Stimulated activated CD8-positive, alpha-beta memory T cell treated with anti-CD3 and anti-CD28 coated beads, Interleukin-12 subunit alpha, Interleukin-12 subunit beta, amount 100 ng/mL, for 24 hours (primary cell): ENCODE results near the gene WDR47.

Experiments
- DNase-seq: peaks from one replicate; pipeline ENCODE4 v3.0.0-alpha.2; 2020; ENCODE audit errors: extremely low read depth

WDR47 gene

DNA sequence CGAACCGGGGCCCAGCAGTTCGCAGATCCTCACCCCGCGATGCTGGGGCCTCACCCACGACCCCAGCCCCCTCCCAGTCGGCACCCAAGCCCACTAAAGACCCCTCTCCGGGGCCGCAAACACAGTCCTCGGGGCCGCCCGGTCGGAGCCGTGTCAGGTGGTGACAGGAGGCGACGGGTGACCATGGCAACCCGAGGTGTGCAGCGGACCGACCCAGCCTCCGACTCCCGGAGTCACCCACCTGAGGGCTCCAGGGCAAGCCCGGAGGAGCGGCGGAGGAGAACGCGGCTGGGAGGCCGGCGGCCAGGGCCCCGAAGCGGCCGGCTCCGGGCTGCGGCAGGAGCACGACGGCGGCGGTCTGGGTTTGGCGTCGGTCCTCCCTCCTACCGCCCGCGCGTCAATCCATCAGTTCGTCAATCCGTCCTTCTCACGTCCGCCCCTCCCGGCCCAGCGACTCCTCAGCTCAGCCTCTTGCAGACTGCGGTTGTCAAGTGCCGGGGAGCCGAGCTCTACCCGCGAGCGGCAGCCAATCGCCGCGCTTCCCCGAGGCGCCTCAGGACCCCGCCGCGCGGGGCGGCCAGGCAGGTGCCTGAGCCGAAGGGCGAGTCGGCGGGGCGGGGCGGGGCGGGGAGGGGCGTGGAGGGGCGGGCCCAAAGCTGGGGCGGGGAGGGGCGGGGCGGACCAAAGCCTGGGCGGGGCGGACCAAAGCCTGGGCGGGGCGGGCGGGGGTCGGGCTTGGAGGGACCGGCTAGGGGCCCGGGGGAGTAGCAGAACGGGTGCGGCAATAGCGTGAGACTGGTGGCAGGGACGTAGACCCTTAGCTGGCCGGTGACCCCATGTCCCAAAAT is at the start of gene WDR47:
WDR47 (minus strand) TSS at position 482 of the 848 bp plus-strand sequence. CDS start 18,590 bp downstream, outside the sequence.
- DNase-seq, result peak; percentile 86

DNA sequence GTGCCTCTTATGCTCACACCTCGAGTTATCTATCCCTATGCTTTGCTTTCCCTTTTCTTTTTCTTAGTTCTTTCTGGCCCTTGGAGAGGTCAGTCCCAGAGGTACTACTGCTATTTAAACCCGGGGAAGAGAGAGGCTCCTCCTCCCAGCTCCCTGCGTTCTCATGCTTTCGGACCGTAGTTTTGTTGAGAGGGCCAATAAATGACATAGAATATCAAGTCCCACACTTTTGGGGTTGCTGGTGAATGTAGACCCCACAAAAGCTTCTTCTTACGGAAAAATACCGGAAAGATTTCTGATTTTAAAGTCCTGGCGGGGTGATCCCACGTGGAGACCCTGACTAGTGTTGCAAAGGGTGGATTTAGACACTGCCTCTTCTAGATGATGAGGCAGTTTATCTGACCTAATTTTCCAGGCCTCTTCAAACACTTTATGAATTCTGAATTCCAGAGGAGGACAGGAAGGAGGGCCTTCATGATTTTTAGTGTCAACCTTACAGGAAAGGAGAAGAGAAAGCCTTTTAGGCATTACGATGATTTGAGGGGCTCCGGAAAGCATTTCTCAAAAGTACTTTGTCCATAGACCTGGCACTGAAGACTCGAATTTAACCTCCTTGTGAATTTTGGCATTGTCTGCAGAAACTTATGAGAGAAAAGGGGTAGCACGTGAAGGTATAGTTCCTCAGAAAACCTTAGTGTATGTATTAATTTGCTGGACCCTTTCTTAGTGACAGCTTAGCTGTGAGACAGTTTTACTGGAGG is 49.4 kb upstream of the WDR47 start:
- no peak for DNase-seq

GRCh38 chr1:109090196-109091077 is 48.5 kb upstream of the WDR47 start, which contains the start of gene TMEM167B:
Gene TMEM167B, plus strand, starts transcription at chr1:109090764. Its CDS starts 109 bp downstream, at chr1:109090873.
- DNase-seq, result peak; percentile 61

DNA sequence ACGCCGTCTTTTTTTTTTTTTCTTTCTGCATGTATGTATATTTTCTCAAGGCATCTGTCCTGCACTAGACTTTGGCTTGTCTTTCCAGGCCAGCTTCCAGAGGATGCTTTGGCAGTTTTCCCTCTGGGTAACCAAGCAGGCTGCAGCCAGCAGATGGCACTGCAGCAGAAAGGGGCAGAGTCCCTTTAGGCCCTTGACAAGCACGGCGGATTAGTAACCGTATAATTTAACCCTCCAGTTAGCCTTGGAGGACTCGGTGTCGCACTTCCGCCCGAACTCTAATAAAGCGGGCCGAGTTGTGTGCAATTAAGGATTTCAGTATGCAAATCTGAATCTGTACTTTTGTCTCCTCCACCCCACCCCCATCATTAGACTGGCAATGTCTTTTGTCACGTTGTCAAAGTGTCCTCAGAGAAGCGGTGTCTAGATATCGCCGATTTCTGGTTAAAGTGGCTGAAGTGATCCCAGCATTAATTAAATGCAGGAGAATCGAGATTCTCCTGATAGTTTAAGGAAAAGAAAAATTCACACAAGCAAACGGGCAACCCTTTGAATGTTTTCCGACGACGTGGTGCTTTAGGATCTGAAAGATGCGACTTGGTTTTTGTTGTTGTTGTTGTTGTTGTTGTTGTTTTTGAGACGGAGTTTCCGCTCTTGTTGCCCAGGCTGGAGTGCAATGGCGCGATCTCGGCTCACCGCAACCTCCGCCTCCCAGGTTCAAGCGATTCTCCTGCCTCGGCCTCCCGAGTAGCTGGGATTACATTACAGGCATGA is 47.5 kb upstream of the WDR47 start:
- no peak for DNase-seq

GRCh38 chr1:109084563-109085517 is 42.9 kb upstream of the WDR47 start:
- no peak for DNase-seq

- no peak for DNase-seq
These were observed 42.0 kb upstream of the WDR47 start for GRCh38 chr1:109083923-109084322.

DNA sequence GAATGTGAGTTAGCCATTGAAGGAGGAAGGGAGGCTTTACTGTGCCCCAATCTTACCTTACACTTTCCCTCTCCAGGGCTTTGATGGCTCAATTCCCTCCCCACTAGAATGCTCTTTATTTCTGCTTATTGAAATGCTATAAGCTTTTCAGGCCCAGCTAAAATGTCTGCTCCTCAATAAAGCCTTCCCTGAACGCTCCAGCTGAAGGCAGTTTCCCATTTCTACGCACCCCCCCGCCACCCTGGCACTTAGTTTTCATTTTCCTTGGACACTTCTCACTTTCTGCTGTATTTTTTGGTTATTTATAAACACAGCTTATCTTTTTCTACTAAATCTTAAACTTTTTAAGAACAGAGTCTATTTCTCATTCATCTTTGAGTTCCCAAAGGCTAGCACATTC is 41.6 kb upstream of the WDR47 start:
- DNase-seq, result no peak

GRCh38 chr1:109080441-109081082 is 38.7 kb upstream of the WDR47 start:
- no peak for DNase-seq

DNA sequence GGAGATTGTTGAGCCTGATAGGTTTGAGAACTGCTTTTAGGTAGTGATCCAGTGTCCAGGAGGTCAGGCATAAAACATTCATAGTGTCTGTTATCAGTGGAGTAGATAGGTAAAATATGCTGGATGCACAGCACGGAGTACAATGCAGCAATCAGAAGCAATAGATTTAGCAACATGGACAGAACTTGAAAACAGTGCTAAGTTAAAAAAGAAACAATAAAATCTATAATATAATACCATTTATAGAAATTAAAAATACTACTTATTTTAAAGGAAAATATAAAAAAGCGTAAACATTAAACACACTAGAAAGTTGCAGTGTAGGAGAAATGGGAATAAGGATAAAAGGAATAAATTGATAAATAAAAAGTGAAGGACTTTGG is 37.3 kb upstream of the WDR47 start:
- no peak for DNase-seq

DNA sequence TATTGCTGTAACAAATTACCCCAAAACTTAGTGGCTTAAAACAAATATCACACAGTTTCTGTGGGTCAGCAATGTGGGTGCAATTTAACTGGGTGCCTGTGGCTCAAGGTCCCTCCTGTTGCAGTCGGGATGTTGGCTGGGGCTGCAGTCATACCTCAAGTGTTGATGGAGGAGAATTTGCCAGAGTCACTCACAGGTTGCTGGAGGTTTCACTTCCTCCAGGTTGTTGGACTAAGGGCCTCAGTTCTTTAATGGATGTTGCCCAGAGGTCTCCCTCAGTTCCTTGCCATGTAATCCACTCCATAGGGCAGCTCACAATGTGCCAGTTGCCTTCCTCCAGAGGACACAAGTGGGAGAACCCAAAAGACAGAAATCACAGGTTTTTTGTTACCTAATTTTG is 36.4 kb upstream of the WDR47 start:
- DNase-seq, result no peak

DNA sequence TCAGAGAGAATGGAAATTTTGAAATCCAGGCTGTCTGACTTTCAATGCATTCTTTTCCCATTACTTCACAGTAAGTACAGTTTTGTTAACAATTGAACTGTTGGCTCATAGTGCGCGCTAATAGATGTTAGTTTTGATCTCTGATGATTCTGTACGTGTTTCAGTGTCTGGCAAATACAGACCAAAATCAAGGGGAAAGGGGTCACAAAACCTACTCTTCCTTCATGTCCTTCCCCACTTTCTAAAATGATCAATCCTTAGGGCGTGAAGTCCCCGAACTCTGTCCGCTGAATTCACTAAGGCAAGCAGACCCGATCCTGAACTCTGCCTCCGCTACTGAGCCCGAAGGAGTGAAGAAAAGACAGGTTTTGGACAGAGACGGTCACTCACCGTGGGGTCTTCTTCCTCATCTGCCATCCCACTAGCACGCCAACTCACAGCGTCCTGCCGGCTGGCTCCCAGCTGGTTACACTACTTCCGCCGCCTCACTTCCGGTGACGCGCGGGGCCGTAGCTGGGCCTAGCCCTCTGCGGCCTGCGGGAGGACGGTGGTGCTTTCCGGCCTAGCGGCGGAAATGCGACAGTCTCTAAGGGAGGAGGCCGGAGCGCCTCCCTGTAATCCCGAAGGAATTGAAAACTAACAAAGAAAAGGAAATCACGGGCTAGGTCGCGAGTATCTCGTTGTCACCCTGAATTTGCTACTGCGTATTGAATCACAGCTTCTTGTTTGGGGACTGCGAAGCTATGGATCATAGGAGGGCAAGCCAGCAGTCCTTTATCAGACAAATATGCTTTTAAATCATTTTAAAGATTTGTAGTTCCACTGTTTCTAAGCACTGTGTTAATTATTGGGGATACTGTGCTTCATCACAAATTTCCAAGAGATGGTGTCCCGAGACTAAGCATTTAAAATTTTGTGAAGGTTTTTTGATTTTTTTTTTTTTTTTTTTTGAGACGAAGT is 33.9 kb upstream of the WDR47 start, which contains the start of gene TAF13:
TAF13 (minus strand) TSS at position 473 of the 960 bp plus-strand sequence; CDS start at position 417, 56 bp downstream.
- DNase-seq, result peak; percentile 70

GRCh38 chr1:109069294-109069693 is 27.4 kb upstream of the WDR47 start:
- no peak for DNase-seq

DNA sequence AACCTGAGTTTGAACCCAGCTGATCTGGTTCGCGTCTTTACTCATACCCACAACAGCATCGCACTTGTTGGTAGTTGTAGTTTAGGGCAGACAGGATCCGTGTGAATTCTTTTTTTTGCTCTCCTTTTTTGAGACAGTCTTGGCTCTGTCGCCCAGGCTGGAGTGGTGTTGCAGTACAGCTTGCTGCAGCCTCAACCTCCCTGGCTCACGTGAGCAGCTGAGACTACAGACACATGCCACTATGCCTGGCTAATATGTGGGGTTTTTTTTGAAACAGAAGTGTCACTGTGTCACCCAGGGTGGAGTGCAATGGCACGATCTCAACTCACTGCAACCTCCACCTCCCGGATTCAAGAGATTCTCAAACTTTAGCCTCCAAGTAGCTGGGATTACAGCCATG is 26.0 kb upstream of the WDR47 start:
- DNase-seq, result no peak

GRCh38 chr1:109065137-109065536 is 23.2 kb upstream of the WDR47 start:
- DNase-seq, result no peak

DNA sequence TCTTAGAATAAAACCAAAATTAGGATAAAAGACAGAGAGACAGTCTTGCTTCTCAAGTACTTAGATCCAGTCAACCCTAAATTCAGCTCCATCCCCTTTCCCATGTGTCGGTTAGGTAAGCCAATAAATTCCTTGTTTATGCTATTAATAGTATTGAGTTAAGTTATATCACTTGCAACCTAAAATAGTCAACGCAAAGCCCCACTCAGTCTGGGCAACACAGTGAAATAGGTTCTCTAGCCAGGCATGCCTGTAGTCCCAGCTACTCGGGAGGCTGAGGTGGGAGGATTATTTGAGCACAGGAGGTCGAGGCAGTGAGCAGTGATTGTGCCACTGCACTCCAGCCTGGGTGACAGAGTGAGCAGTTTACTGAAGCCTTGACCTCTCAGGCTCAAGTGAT is 19.3 kb upstream of the WDR47 start:
- no peak for DNase-seq

- DNase-seq, result no peak
These were observed 18.8 kb upstream of the WDR47 start for GRCh38 chr1:109060707-109061106.

DNA sequence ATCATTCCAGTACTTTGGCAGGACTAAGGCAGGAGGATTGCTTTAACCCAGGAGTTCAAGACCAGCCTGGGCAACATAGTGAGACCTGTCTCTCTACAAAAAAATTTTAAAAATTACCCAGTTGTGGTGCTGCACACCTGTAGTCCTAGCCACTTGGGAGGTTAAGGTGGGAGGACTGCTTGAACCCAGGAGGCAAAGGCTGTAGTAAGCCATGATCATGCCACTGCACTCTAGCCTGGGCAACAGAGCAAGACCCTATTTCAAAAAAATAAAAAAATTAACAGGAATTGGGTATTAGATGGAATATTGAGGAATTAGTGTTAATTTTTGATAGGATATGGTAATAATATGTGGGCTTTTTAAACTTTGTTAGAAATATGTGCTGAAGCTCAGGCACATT is 17.1 kb upstream of the WDR47 start:
- DNase-seq, result no peak

GRCh38 chr1:109056064-109056463 is 14.2 kb upstream of the WDR47 start:
- no peak for DNase-seq
